HuH-7.5 (cell line): ENCODE data around the gene ALDH1L1.

ENCODE experiments used
- DNase-seq: peaks from one replicate; pipeline ENCODE4 v3.0.0; 2011; ENCODE audit warnings: low spot score

The ALDH1L1 gene

DNA sequence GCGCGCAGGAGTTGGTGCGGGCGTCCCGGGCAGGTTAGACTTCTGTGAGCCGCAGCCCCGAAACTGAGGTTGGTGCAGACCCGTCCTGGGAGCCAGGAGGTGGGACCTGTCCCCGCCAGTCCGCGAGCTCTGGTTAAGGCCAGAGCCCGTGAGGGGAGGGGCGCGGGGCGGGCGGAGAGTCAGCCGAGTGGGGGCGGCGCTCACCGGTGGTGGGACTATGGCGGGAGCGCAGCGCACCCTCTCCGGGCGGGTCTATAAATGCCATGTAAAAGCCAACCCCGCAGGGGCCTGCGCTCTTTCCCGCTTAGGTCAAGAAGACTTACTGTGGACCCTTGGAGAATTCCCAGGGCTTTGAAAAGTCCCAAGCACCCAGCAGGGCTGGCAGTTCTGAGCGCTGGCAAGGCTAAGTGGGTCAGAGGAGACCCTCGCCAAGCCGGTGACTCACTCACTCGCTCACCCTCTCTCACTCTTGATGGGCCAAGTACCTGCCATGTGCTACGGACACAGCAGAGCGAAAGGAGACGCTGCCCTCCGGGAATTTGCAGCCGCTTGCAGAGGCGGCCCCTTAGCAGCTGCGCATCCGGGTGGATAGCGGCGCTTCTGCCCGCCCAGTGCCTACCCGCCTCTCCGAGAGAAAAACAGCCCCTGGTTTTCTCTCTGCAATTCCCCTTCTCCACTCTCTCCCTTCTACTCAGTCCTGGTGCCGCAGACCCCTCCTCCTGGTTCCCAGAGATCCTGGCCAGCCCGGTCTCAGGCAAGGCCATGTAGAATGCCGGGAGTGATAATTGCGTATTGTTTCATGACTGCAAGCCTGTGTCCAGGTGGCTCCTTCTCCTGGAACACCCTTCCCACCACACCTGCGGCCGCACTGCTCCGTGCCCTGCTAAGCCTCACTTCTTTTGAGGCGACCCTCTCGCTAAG is at the start of gene ALDH1L1:
ALDH1L1 (minus strand) TSS at position 110 of the 921 bp plus-strand sequence. CDS start 19,607 bp downstream, outside the sequence.
- DNase-seq = no peak

DNA sequence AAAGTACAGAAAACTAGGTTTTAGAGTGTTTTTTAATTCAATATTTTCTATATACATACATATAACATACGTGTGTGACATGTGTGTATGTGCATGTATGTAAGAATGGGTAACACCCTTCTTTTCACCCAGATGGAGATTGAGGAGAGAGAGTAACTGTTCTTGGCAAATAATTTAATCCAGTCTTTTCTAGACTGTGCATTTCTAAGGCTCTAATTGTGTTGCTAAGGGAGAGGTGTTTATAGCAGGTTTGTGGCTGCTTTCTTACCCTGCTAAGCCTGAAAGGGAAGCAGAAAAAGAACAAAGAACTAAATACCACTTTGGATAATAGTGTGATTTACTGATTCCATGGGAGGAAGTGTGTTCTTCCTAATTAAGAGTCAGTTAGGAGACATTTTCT is 46.0 kb upstream of the ALDH1L1 start:
- no peak for DNase-seq

DNA sequence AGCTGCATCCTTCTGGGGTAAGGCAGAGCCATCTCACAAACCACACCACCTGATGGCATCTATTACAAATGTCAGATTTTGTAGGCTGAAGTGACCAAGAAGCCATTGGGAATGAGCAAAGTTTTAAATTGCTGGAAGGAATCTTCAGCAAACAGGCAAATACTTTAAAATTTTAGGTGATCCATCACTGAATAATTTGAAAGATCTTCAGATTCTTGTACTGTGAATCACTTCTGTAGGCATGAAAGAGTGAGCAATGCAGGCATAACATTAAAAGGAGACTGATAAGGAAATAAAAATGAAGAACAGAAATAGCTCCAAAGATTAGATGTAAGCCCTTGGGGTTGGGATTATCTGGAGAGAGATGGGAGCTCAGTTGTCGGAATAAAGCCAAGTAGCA is 36.0 kb upstream of the ALDH1L1 start:
- no peak for DNase-seq

DNA sequence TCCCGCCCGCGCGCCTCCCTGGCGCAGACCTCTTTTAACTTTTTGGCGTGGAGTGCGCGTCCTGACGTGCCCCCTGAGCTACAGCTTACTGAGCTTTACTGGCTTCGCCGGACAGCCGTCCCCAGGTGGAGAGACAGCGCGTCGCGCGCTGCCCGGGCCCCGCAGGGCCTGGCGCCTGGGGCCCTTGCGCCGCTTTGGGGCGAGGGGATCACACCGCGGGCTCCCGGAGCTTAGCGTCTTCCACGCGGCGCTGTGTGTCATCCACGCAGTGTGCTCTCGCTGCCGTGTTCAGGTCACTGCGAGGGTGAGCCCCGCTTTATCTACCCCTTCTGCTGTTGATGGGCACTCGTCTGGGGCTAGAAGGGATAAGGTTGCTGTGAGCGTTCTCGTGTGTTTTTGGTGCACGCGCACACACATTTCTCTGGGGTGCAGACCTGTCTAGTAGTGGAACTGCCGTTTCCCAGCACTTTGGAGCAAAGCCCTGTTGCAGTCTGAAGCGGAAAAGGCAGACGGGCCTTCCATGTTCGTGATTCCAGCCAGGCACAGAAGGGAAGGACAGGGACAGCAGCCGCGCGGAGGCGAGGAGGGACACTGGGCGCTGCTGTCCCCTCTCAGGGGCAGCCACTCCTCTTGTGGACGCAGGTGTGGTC is 33.1 kb upstream of the ALDH1L1 start:
- no peak for DNase-seq

DNA sequence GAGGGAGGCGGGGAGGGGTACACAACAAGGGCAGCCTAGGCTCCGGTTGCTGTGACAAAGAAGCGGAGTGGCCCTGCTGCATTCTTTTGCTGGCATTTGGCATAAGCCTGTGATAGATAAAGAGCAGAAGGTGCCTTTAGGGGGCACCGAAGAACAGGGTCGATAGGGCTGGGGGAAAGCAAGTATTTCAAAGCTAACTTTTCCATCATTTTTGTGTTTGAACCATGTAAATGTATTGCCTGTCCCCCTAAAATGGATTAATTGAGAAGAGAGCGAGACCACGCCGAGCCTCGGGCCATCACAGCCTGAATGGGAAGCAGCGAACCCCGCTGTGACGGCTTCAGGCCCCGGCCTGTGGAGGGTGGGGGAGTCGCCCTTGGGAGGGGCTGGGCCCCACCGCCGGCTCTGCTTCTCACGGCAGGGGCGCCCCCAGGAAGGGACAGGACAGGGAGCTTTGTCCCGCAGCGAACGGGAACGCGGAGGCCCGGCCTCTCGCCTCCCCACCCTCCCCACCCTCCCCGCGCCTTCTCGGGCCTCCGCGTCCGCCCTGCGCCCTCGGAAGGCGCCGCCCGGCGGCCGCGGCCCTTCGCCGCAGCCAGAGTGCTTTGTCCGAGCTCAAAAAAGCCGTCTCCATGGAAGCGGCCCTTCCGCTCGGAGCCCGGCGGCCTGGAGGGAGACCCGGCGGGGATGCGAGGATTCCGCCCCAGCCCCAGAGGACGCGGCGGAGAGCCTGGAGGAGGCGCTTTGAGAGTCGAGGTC is 32.4 kb upstream of the ALDH1L1 start:
- peak; percentile 47 for DNase-seq

DNA sequence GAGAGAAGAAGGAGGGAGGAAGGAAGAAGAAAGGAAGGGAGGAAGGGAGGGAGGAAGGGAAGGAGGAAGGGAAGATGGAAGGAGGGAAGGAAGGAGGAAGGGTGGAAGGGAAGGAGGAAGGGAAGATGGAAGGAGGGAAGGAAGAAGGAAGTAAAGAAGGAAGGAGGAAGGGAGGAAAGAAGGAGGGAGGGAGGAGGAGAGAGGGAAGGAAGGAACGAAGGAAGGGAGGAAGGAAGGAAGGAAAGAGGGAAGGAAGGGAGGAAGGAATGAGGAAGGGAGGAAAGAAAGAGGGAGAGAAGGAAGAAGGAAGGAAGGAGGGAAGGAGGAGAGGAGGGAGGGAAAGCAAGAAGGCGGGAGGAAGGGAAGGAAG is 31.8 kb upstream of the ALDH1L1 start:
- no peak for DNase-seq

DNA sequence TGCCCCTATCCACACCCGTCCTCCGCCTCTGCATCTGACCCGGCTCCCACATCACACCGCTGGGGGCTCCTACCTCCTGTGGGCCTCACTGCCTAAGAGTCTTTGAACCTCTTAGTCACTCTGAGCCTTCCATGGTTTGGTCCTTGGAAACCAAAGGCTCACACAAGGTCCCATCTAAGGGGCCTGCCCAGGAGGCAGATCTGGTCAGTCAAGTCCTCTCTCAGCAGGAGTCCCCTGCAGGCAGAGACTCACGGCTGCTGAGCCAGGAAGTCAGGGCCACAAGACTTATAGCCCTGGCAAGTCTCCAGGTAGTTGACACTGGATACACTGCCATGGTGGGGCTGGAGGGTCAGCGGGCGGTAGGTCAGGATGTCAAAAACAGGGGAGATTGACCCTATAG is 31.2 kb upstream of the ALDH1L1 start:
- DNase-seq = no peak

DNA sequence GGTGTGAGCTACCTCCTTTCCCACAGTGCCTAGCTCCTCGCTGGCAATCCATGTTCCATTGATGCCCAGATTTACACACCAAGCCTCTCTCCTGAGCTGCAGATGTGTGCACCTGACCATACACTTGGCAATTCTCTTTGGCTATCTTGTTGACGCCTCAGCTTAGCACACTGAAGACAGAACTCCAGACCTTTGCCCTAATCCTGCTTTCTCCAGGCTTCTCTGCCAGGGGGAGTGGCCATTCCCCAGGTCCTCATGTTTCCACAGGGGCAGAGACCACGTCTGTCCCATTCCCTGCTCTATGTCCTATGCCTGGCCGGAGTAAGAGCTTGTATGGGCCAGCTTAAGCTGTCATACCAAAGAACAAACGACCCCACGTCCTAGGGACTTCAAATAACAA is 30.2 kb upstream of the ALDH1L1 start:
- DNase-seq = no peak

DNA sequence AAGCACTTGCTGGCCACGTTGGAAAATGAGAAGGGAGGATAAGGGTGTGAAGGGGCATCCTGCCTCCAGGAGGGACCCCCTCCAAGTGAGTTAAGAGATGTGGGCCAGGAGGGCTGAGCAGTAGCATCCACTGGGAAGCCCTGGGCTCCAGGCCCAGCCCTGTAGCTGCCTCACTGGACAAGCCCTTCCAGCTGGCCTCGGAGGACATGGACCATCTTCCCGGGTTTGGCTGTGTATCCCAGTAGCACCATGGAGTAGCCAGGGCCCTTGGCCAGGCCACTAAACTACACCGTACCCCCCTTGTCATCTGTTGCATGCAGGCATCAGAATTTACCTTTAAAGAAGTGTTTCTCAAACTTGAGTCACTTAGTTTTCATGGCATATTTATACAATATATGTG is 29.4 kb upstream of the ALDH1L1 start:
- no peak for DNase-seq

DNA sequence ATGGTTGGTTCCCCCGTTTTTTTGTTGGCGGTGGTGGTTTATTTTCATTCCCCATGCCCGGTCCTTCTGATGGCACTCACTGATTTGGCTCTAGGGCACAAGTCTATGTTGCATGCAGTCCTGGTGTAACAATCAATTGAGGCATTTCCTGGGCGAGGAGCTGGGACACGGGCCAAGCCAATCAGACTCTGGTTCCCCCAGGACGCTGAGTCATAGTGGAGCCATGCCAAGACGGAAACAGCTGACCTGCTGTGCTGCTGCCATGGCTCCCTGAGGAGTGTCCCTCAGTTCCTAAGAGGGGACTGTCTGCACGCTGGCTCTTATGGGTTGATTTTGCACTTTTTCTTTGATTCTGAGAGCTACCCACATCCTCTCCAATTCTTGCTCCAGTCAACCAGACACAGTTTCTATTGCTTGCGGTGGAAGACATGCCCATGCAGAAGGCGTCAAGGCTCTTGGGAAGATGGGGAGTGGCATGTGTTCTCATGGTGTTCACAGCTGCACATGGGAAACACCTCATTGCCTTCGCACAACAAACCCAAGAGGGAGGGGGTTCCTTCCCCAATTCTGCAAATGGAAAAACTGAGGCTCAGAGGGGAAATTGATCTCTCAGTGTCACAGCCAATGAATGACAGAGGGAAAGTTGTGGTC is 28.3 kb upstream of the ALDH1L1 start:
- DNase-seq = no peak

DNA sequence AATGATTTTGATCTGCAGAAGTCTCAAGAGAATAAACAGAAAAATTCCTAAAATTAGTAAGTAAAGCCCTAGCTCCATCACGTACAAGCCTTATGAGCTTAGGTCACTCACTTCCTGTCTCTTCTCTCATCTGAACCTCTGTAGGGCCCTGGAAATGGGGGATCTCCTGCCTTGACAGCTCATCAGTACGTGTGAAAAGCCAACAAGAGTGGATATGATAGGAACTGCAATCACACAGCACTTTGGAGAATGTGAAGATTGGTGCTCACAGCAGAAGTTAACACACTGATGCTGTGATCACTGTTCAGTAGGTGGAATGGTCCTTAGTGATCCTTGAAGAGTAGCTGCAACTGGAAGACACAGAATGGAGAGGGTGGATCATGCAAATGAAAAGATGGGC is 27.8 kb upstream of the ALDH1L1 start:
- DNase-seq = no peak

DNA sequence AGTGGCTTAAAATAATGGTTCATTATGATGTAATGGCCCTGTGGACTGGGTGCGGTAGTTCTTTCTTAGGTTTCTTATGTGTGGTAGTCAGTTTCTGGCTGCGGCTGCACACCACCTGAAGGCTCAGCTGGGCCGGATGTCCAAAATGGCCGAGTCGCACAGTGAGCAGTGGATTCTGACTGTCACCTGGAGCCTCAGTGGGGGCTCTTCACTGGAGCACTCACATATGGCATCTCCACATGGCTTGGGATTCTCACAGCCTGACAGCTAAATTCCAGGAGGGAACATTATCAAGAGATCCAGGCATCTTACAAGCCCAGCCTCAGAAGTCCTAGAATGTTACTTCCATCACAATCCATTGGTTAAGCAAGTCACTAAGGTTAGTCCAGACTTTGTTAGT is 26.8 kb upstream of the ALDH1L1 start:
- DNase-seq = no peak

DNA sequence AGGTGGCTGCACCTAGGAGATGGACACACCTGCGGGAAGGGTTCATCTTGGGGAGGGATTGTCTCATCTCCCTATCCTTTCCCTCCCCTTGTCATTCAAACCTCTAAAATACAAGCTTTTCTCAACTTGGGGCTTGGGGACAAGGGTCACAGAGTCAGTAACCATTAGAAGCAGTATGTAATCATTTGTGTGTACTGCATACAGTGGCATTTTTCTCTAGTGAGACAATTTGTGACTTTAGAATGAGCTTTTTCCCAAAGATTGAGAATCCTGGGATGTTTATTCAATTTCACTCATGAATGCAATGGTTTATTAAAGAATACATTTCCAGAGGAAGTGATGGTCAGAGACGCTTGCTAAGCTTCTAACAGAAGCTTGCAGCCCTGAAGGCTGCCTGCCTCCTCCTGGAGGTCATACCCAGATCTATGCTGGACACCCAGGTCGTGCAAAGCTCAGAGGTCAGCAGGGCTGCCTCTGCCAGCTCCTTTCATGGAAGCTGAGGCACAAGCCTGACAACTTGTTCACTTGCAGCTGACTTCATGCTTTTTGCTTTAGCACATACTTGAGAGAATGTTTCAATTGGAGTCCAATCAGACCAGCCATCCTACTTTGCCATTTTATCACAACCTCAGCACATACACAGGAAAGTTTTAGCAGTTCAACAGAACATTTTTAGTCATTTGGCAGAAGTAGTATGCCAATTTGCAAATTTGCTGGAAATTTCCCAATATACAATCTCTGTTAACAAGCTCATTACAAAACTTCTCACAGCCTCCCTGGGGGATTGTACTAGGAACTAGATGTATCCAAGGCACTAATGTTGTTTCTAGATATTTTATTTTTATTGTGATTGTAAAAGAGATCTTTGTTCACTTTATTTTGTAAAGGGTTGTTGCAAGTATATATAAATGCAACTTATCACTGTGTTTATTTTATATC is 25.6 kb upstream of the ALDH1L1 start:
- no peak for DNase-seq

DNA sequence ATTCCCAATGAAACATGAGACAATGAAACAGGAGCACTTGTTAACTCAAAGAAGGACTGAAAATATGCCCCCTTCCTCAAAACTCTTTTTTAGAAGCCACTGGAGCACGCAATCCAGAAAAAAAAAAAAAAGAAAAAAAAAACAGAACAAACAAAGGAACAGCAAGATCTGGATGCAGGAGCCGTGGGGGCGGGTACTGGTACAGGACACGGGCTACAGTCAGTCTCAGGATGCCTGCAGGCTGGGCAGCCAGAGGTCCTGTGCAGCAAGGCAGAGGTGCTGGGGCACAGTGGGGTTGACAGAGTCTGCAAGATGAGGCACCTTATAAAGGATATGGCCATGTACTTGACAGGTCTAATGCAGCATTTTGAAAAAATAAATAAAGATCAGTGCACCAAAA is 22.3 kb upstream of the ALDH1L1 start:
- DNase-seq = no peak

DNA sequence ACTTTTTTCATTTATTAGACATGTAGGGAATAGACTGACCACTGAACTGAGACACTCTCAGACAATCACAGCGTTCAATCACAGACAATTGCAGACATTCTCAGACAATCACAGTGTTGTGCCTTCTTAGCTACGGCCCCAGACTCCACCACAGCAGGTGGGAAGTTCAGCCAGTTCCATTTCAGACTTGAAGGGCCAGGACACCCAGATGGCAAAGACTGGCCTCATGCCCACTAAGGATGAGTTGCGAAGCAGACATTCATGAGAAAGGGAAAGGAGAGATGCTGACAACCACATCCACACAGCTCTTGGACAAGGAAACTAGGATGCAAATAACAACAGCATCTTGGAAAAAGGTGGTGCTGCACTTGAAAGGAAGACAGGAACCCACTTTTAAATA is 21.9 kb upstream of the ALDH1L1 start:
- DNase-seq = no peak

DNA sequence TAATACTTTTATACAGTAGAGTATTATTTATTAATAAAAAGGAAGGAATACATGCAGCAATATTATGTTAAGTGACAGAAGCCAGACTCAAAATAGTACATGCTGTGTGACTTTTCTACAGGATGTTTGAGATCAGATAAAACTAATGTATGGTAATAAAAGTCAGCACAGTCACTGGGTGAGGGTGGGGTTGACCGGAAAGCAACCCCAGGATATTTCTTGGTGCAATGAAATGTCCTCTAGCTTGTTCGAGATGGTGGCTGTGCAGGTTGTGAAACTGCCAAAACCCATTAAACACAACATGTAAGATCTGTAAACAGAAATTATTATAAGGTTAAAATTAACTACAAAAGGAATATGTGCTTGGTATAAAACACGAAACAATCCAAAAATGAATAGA is 20.8 kb upstream of the ALDH1L1 start:
- DNase-seq = no peak

DNA sequence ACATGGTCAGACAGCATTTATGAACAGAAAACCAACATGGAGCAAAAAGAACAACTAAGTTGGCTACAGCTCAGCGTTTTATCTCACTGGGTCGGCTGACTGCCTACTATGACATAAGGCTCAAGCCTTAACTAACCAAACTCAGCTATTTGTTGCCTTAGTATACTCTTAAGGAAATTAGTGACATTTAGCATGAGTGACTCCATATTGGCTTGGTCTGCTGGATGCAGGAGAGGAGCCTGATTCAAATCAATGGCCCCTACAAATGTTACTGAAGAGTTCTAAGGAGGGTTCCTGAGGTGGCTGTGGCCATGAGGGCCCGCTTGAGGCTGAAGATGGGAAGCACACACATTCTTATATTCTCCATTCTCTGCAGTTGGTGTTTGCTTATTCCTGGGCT is 20.1 kb upstream of the ALDH1L1 start:
- no peak for DNase-seq

DNA sequence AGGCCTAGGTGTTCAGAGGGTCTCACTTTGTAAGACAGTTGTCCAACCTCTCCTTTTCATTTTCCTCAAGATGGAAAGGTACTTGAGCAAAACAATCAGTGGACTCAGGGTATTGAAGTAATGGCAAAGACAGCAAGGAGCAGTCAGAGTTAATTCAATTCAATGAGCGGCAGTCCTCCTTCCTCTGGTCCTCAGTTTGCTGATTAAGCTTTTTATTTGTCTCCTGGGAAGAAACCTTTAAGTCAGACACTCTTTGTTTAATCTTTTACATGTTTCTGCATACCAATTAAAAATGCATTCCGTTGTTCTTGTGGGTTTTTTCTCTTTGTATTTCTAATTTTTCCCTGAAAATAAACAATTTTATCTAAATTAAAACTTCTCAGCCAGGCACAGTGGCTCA is 18.9 kb upstream of the ALDH1L1 start:
- DNase-seq = no peak

DNA sequence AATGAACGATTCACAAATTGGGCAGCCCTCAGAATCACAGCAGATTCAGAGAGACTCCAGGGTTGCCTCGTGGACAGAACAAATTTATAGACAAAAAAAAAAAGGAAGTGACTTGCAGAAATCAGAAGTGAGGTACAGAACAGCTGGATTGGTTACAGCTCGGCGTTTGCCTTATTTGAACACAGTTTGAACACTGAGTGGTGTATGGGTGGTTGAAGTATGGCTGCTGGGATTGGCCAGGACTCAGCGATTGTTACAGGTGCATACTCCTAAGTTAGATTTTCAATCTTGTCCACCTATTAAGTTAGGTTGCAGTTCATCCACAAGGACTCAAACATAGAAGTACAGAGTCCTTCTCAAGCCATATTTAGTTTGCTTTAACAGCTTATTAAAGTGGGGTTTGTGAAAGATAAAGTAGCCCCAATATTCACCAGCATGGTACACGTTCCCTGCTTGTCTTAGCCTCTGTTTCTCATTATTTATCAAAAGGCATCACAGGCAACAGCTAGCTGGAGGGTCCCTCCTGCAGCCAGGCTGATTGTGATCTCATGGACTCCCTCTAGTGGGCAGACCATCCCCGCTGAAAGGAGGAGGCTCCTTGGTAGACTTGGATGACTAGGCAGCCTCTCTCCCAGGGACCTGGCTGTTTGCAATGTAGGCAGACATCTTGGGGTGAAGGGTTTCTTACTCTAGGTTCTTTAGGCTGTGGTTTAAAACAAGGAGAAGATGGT is 17.6 kb upstream of the ALDH1L1 start:
- DNase-seq = peak; percentile 50

DNA sequence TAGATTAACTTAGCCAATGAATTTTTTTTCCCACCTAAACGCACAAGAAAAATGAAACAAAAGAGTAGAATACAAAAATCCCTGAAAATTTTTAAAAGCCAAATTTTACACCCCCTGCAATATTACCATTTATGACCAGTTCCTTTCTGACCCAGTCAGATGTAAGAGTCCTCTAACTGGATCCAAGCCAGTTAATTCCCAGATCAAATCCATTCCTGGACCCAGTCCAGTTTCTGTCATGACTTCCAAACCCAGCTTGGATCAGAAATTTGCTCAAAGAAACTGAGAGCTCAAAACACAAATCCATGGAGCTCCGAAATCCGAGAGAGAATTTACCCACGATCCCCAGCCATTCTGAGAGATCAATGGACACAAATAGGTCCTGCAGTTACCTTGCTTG is 17.0 kb upstream of the ALDH1L1 start:
- DNase-seq = no peak
